Suprapubic skin (tissue), 3 donors: ENCODE results near the gene PLBD2.

Experiments
- CTCF ChIP-seq, 2 donors: fragments of 200-600 bp in 1 of 2; fragments of 450-650 bp in 1 of 2; sonication (generic) in 1 of 2; IDR thresholded peaks; one replicate each; pipeline ENCODE4 v1.5.1; 2016 to 2019; ENCODE audit warnings: antibody characterized with exemption in 2 of 2, mild to moderate bottlenecking in 1 of 2, moderate library complexity in 1 of 2
- EP300 ChIP-seq: sonication (generic); formaldehyde crosslinking; IDR thresholded peaks from one replicate; pipeline ENCODE4 v1.6.1; 2017; ENCODE audit warnings: antibody characterized with exemption

- no peak for TF ChIP-seq CTCF (IDR thresholded peaks at IDR 0.05)
- TF ChIP-seq EP300: no peak
Measured at GRCh38 chr12:113405694-113406093, 47.3 kb downstream of the PLBD2 start.
